HCT116 (cell line): ENCODE data around the gene GPR39. TPM values are rescaled to one million over a fixed set of nuclear protein-coding genes. Genes with fewer than 3 reads are reported as not detected.

ENCODE experiments used
- ATAC-seq: fragments of 200-7000 bp; cut with Tn5 transposase; 2 replicates; pipeline ENCODE4 v1.9.1; 2020; ENCODE audit warnings: mild to moderate bottlenecking, moderate library complexity
- BruUV-seq: library from RNA; stranded (reverse); fragments of 400-500 nt; replicated peaks from 2 replicates; lab custom pipeline; 2021; lab: Mats Ljungman, UMichigan
- CTCF ChIA-PET: fragments of 300-600 bp; sonication (Branson Sonifier 250); formaldehyde crosslinking; loops from one replicate; lab custom pipeline; 2021; ENCODE audit warnings: antibody characterized with exemption; lab: Charles Lee
- POLR2A ChIA-PET: fragments of 300-600, 350-600 bp; sonication (Branson Sonifier 250); formaldehyde crosslinking; loops from one replicate; lab custom pipeline; 2021; ENCODE audit warnings: antibody characterized with exemption; lab: Charles Lee
- RAD21 ChIA-PET, 2 experiments: fragments of 300-600 bp; sonication (Branson Sonifier 250); formaldehyde crosslinking; loops; one replicate each; lab custom pipeline; 2023; ENCODE audit warnings: low total read pairs in 2 of 2; ENCODE audit not compliant: uncharacterized antibody in 2 of 2, unreplicated experiment in 2 of 2, low non-redundant PET in 1 of 2; lab: Charles Lee
- DNase-seq: peaks from one replicate; pipeline ENCODE4 v3.0.0-alpha.2; 2010; ENCODE audit warnings: low read depth, low spot score
- H2AFZ ChIP-seq: fragments of 200-600 bp; shearing (Covaris generic), sonication (generic); 2 replicates; pipeline ENCODE4 v1.6.1; 2017; ENCODE audit warnings: low read depth, mixed run types, mixed read lengths, antibody characterized with exemption, low read length; ENCODE audit not compliant: poor library complexity, severe bottlenecking
- H3K27ac ChIP-seq: 2 replicates; pipeline ENCODE4 v1.5.1; 2012; ENCODE audit warnings: low read depth, low read length
- H3K27me3 ChIP-seq: fragments of 200-600 bp; sonication (generic); 2 replicates; pipeline ENCODE4 v1.6.1; 2016; ENCODE audit warnings: mixed run types, low read length, mixed read lengths; ENCODE audit not compliant: insufficient read depth
- H3K36me3 ChIP-seq, 2 experiments: fragments of 200-500 bp in 1 of 2; fragments of 200-600 bp in 1 of 2; sonication (Bioruptor generic) in 1 of 2; sonication (generic) in 1 of 2; 2 replicates each; pipeline versions ENCODE4 v1.5.1 to v1.6.1; 2014 to 2016; ENCODE audit warnings: low read length in 2 of 2, inconsistent platforms in 1 of 2, mixed read lengths in 1 of 2, mixed run types in 1 of 2; ENCODE audit not compliant: insufficient read depth in 2 of 2, control insufficient read depth in 1 of 2
- H3K4me1 ChIP-seq, 2 experiments: fragments of 200-600 bp in 1 of 2; sonication (generic) in 1 of 2; 2 replicates each; pipeline versions ENCODE4 v1.5.1 to v1.6.1; 2012 to 2017; ENCODE audit warnings: low read length in 2 of 2, inconsistent platforms in 1 of 2, mild to moderate bottlenecking in 1 of 2, mixed read lengths in 1 of 2, mixed run types in 1 of 2, moderate library complexity in 1 of 2; ENCODE audit not compliant: insufficient read depth in 2 of 2, control insufficient read depth in 1 of 2
- H3K4me2 ChIP-seq: fragments of 200-600 bp; sonication (generic); 2 replicates; pipeline ENCODE4 v1.6.1; 2017; ENCODE audit warnings: mixed run types, low read length, mixed read lengths
- H3K4me3 ChIP-seq, 2 experiments: fragments of 200-600 bp in 1 of 2; sonication (generic) in 1 of 2; replicated peaks in 1 of 2; 2 replicates each; pipeline ENCODE4 v1.5.1; 2011 to 2016; ENCODE audit warnings: low read length in 2 of 2, control low read depth in 1 of 2, low read depth in 1 of 2, mild to moderate bottlenecking in 1 of 2, mixed read lengths in 1 of 2, mixed run types in 1 of 2
- H3K79me2 ChIP-seq: fragments of 200-600 bp; sonication (generic); 2 replicates; pipeline ENCODE4 v1.6.1; 2017; ENCODE audit warnings: mild to moderate bottlenecking, mixed run types, low read length, moderate library complexity, mixed read lengths; ENCODE audit not compliant: insufficient read depth
- H3K9ac ChIP-seq: fragments of 200-600 bp; sonication (generic); 2 replicates; pipeline ENCODE4 v1.6.1; 2016; ENCODE audit warnings: low read length, mixed read lengths
- H3K9me2 ChIP-seq: fragments of 200-600 bp; sonication (generic), shearing (Covaris generic); 2 replicates; pipeline ENCODE4 v1.6.1; 2017; ENCODE audit warnings: mixed run types, mild to moderate bottlenecking, moderate library complexity; ENCODE audit not compliant: insufficient read depth
- H3K9me3 ChIP-seq, 2 experiments: fragments of 200-500 bp in 1 of 2; fragments of 200-600 bp in 1 of 2; sonication (Bioruptor generic) in 1 of 2; sonication (generic) in 1 of 2; 2 replicates each; pipeline ENCODE4 v1.6.1; 2014 to 2017; ENCODE audit warnings: low read length in 2 of 2, mixed read lengths in 2 of 2, inconsistent platforms in 1 of 2, low read depth in 1 of 2, mild to moderate bottlenecking in 1 of 2, mixed run types in 1 of 2, moderate library complexity in 1 of 2; ENCODE audit not compliant: control insufficient read depth in 1 of 2, insufficient read depth in 1 of 2
- H4K20me1 ChIP-seq: fragments of 200-600 bp; sonication (generic), shearing (Covaris generic); 2 replicates; pipeline ENCODE4 v1.6.1; 2017; ENCODE audit warnings: mixed run types, mild to moderate bottlenecking, moderate library complexity; ENCODE audit not compliant: insufficient read depth
- CEBPB ChIP-seq: IDR thresholded peaks from 2 replicates; pipeline ENCODE4 v1.6.1; 2012; ENCODE audit warnings: low read depth
- EGR1 ChIP-seq: IDR thresholded peaks from 2 replicates; pipeline ENCODE4 v1.6.1; 2012; ENCODE audit warnings: low read depth
- ELF1 ChIP-seq: IDR thresholded peaks from 2 replicates; pipeline ENCODE4 v1.6.1; 2012; ENCODE audit warnings: low read depth, borderline replicate concordance
- JUND ChIP-seq: IDR thresholded peaks from 2 replicates; pipeline ENCODE4 v1.6.1; 2012
- SP1 ChIP-seq: IDR thresholded peaks from 2 replicates; pipeline ENCODE4 v1.6.1; 2012; ENCODE audit warnings: low read depth
- SRF ChIP-seq: IDR thresholded peaks from 2 replicates; pipeline ENCODE4 v1.6.1; 2012; ENCODE audit warnings: low read depth
- YY1 ChIP-seq: IDR thresholded peaks from 2 replicates; pipeline ENCODE4 v1.6.1; 2011; ENCODE audit warnings: low read length, low read depth, moderate library complexity, mild to moderate bottlenecking; ENCODE audit not compliant: insufficient replicate concordance; ENCODE audit errors: extremely low read depth
- intact Hi-C: fragments of 100-400 bp; cut with micrococcal nuclease; formaldehyde crosslinking; loops from 2 replicates; pipeline ENCODE4 v1.10.0; 2022
- total RNA-seq: library from RNA; stranded (reverse); gene quantifications from one replicate; pipeline ENCODE4 v1.2.1, GENCODE V29; 2021; ENCODE audit not compliant: unreplicated experiment
- TF ChIP-seq, protein P1 (sequence below): IDR thresholded peaks from 2 replicates; pipeline ENCODE4 v1.6.1; 2012
- TF ChIP-seq, protein P2 (sequence below): IDR thresholded peaks from 2 replicates; pipeline ENCODE4 v1.6.1; 2012

The GPR39 gene
- total RNA-seq, 1 experiment from 2014 or later: 5.1 TPM

DNA sequence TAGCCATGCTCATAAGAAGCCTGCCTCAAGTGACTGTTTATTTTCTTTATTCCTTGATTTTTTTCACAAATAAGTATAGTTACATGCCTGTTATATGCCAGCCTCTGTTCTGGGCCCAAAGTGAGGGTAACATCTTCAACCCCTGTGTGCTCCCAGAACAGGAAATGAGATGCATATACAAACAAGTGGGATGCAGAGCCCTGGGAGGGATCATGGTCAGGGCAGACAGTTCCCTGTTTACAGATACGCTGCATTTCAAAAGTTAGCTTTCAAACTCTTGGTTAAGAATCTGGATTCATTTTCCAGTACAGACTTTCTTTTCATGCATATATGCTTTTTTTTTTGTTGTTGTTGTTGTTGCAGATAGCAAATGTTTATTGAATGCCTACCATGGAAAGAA, 24.4 kb downstream of the GPR39 start:
- DNase-seq: no peak
- ChIA-PET RAD21 (no interaction called here), CTCF (no interaction called here)
- peaks cover 15 to 54% of the 10 kb centered on the region in 2 experiments for H3K4me1 ChIP-seq
- H3K9me2 ChIP-seq: no peaks in the 10 kb centered on the region
- TF ChIP-seq JUND: no peak
- no peak for TF ChIP-seq EGR1
- TF ChIP-seq, protein P1, sequence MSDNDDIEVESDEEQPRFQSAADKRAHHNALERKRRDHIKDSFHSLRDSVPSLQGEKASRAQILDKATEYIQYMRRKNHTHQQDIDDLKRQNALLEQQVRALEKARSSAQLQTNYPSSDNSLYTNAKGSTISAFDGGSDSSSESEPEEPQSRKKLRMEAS: no peak
- TF ChIP-seq YY1: no peak
- TF ChIP-seq SP1: no peak
- TF ChIP-seq, all 23 proteins: peak for 0
- Histone ChIP-seq H3K9me3 (no peaks in the 10 kb centered on the region), H3K4me3 (no peak overlapping the region), H3K27me3 (no peaks in the 10 kb centered on the region), H3K4me2 (no peak overlapping the region), H4K20me1 (no peaks in the 10 kb centered on the region), H3K36me3 (no peaks in the 10 kb centered on the region), H3K9ac (no peak overlapping the region), H2AFZ (no peak overlapping the region), H3K79me2 (no peaks in the 10 kb centered on the region), H3K27ac (no peak overlapping the region)
- BruUV-seq: no TSS peak
- ATAC-seq: no peak
- intact Hi-C loops: no loop called here
- POLR2A ChIA-PET: no interaction called here

DNA sequence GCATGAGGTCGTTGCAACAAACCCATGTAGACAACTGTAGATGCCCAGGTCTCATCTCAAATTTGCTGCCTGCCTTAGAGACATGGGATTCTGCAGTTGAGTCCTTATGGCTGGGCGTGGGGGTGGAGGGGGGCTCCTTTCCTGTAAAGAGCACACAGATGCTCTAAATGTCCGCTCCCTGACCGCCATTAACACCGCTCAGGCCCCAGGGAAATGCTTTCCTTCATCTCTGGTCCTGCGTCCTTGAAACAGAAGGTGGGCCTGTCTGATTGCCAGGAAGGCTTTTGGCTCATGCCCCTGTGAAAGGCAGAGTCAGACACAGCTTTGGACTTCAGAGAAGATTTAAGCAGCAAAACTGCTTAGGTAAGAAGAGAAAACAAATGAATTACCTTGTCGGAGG, 25.7 kb downstream of the GPR39 start:
- no TSS peak for BruUV-seq
- CTCF ChIA-PET: no interaction called here

More for the DNA sequence above, 25.7 kb downstream of the GPR39 start:
- no peaks in the 10 kb centered on the region for H4K20me1 ChIP-seq
- DNase-seq: no peak
- RAD21 ChIA-PET: no interaction called here
- intact Hi-C loops: no loop called here
- H3K4me3 ChIP-seq: no peak overlapping the region
- H3K27me3 ChIP-seq: no peaks in the 10 kb centered on the region
- no peak overlapping the region for H3K4me2 ChIP-seq
- ATAC-seq: no peak
- H3K27ac ChIP-seq: no peak overlapping the region
- POLR2A ChIA-PET: no interaction called here
- no peaks in the 10 kb centered on the region for H3K9me3 ChIP-seq
- H3K36me3 ChIP-seq: no peaks in the 10 kb centered on the region
- no peaks in the 10 kb centered on the region for H3K79me2 ChIP-seq
- H3K9me2 ChIP-seq: no peaks in the 10 kb centered on the region
- peaks cover 15 to 57% of the 10 kb centered on the region in 2 experiments for H3K4me1 ChIP-seq
- TF ChIP-seq SP1 (no peak), CEBPB (no peak), ELF1 (no peak), SRF (no peak)
- TF ChIP-seq, protein P2, sequence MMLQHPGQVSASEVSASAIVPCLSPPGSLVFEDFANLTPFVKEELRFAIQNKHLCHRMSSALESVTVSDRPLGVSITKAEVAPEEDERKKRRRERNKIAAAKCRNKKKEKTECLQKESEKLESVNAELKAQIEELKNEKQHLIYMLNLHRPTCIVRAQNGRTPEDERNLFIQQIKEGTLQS: no peak
- no peak overlapping the region for H3K9ac ChIP-seq
- no peak overlapping the region for H2AFZ ChIP-seq
